GM18507 (cell line): ENCODE results near the gene TRIM50.
"Not testable (repeated sequence)": the region's sequence is repeated elsewhere in the genome, so short reads cannot be mapped to it uniquely, and the experiment has no call there.

Experiments
- DNase-seq: peaks from one replicate; pipeline ENCODE4 v3.0.0; 2011; ENCODE audit warnings: low read depth; ENCODE audit not compliant: insufficient read length; ENCODE audit errors: extremely low spot score
- FAIRE-seq: peaks from 2 replicates; lab custom pipeline; 2011; peaks lifted over from hg19 to GRCh38; lab: Jason Lieb, UNC

Gene TRIM50

GRCh38 chr7:73266719-73267368, 61.0 kb downstream of the TRIM50 start:
- FAIRE-seq, DNase-seq: not testable (repeated sequence)
